Esophagus squamous epithelium (tissue), 5 donors: ENCODE results near the gene MEGF6. TPM values are rescaled to one million over a fixed set of nuclear protein-coding genes. Genes with fewer than 3 reads are reported as not detected.

ENCODE experiments used
- DNase-seq: peaks from one replicate; lab custom pipeline; 2025; lab: John Stamatoyannopoulos, UW
- H3K27ac ChIP-seq, 4 donors: fragments of 200-600 bp; sonication (generic); one replicate each; pipeline ENCODE4 v1.5.1; 2016 to 2019; ENCODE audit warnings: mild to moderate bottlenecking in 1 of 4
- H3K27me3 ChIP-seq, 4 donors: fragments of 200-600 bp; sonication (generic); 1 replicate in 3 of 4; 2 replicates in 1 of 4; pipeline versions ENCODE4 v1.5.1 to v1.6.0; 2017 to 2021; ENCODE audit warnings: antibody characterized with exemption in 1 of 4
- H3K36me3 ChIP-seq, 3 donors: fragments of 200-600 bp; sonication (generic); one replicate each; pipeline ENCODE4 v1.5.1; 2016 to 2019
- H3K4me1 ChIP-seq, 3 donors: fragments of 200-600 bp; sonication (generic); one replicate each; pipeline ENCODE4 v1.5.1; 2017 to 2019
- H3K4me3 ChIP-seq, 4 donors: fragments of 200-600 bp; sonication (generic); 1 replicate in 3 of 4; 2 replicates in 1 of 4; pipeline ENCODE4 v1.5.1; 2016 to 2019; ENCODE audit warnings: mild to moderate bottlenecking in 2 of 4, moderate library complexity in 1 of 4
- H3K9me3 ChIP-seq, 3 donors: fragments of 200-600 bp; sonication (generic); one replicate each; pipeline ENCODE4 v1.5.1; 2016 to 2019
- CTCF ChIP-seq, 6 experiments: fragments of 450-650 bp in 4 of 6; fragments of 200-600 bp in 2 of 6; sonication (generic) in 2 of 6; IDR thresholded peaks; one replicate each; pipeline ENCODE4 v1.5.1; 2016 to 2019; ENCODE audit warnings: antibody characterized with exemption in 6 of 6, mild to moderate bottlenecking in 4 of 6, moderate library complexity in 4 of 6
- POLR2A ChIP-seq, 4 donors: fragments of 450-650 bp; IDR thresholded peaks; one replicate each; pipeline ENCODE4 v1.6.1; 2017; ENCODE audit warnings: antibody characterized with exemption in 4 of 4, mild to moderate bottlenecking in 4 of 4, moderate library complexity in 3 of 4
- WGBS, 2 donors: methylation state at CpG; one replicate each; pipeline ENCODE4 v1.1.5; 2018; 5-methylcytosine and 5-hydroxymethylcytosine counted together
- intact Hi-C: fragments of 100-400 bp; cut with DNase I; formaldehyde crosslinking; loops from one replicate; pipeline ENCODE4 v1.15.0; 2022
- total RNA-seq, 4 donors: library from RNA; depleted of rRNA; stranded (reverse); fragments of >200 nt; gene quantifications; one replicate each; pipeline ENCODE4 v1.1.0, GENCODE V29; 2016
- donor health status: DM: yes; HTN: yes; CAD: no.

MEGF6 gene
- total RNA-seq, 4 donors from 2014 or later = 8.8 to 27.1 (median 16.8) TPM

GRCh38 chr1:3558036-3558726, 53.1 kb downstream of the MEGF6 start:
- WGBS, 2 donors = 87 to 89% methylated on average over 16 to 20 of the region's 20 CpGs
- intact Hi-C loops = no loop called here
- TF ChIP-seq POLR2A (IDR thresholded peaks at IDR 0.05) = no peak
- no peaks in the 10 kb centered on the region for H3K36me3 ChIP-seq
- H3K4me3 ChIP-seq = no peak overlapping the region
- no peak overlapping the region for H3K27ac ChIP-seq
- peaks cover 0 to 14% (median 0%) of the 10 kb centered on the region in 3 donors for H3K9me3 ChIP-seq
- peaks cover 4 to 61% (median 22%) of the 10 kb centered on the region in 3 donors for H3K4me1 ChIP-seq
- H3K27me3 ChIP-seq = peaks cover 0 to 66% (median 0%) of the 10 kb centered on the region in 4 donors
- DNase-seq = no peak

GRCh38 chr1:3557366-3557765, 53.9 kb downstream of the MEGF6 start:
- peaks cover 0 to 14% (median 0%) of the 10 kb centered on the region in 3 donors for H3K9me3 ChIP-seq
- no peak overlapping the region for H3K4me3 ChIP-seq
- WGBS, 2 donors = 45 to 53% methylated on average over 3 to 6 of the region's 18 CpGs
- intact Hi-C loops = no loop called here
- H3K27me3 ChIP-seq = peaks cover 0 to 72% (median 0%) of the 10 kb centered on the region in 4 donors
- no peaks in the 10 kb centered on the region for H3K36me3 ChIP-seq
- H3K4me1 ChIP-seq = peaks cover 4 to 69% (median 24%) of the 10 kb centered on the region in 3 donors
- no peak overlapping the region for H3K27ac ChIP-seq
- DNase-seq = no peak
- TF ChIP-seq CTCF (IDR thresholded peaks at IDR 0.05) (no peak), POLR2A (IDR thresholded peaks at IDR 0.05) (no peak)

- H3K9me3 ChIP-seq = peaks cover 0 to 14% (median 0%) of the 10 kb centered on the region in 3 donors
- H3K36me3 ChIP-seq = no peaks in the 10 kb centered on the region
- peaks cover 4 to 78% (median 24%) of the 10 kb centered on the region in 3 donors for H3K4me1 ChIP-seq
- TF ChIP-seq CTCF (IDR thresholded peaks at IDR 0.05) (no peak), POLR2A (IDR thresholded peaks at IDR 0.05) (no peak)
- intact Hi-C loops = no loop called here
- no peak overlapping the region for H3K4me3 ChIP-seq
- no peak overlapping the region for H3K27ac ChIP-seq
- H3K27me3 ChIP-seq = peaks cover 0 to 77% (median 0%) of the 10 kb centered on the region in 4 donors
- 79 to 85% methylated on average over 6 to 8 of the region's 17 CpGs for WGBS, 2 donors
- no peak for DNase-seq
Measured at GRCh38 chr1:3556336-3556735, 55.0 kb downstream of the MEGF6 start.

GRCh38 chr1:3555131-3555920, 56.0 kb downstream of the MEGF6 start:
- no peak for DNase-seq
- TF ChIP-seq CTCF (IDR thresholded peaks at IDR 0.05) = no peak
- intact Hi-C loops = no loop called here

GRCh38 chr1:3553940-3554223, 57.4 kb downstream of the MEGF6 start:
- TF ChIP-seq POLR2A (IDR thresholded peaks at IDR 0.05) = no peak
- TF ChIP-seq CTCF (IDR thresholded peaks at IDR 0.05) = no peak
- Histone ChIP-seq H3K4me3 (peak overlapping the region in 1 of 4 donors; percentile 23), H3K4me1 (peaks cover 4 to 77% (median 24%) of the 10 kb centered on the region in 3 donors), H3K36me3 (no peaks in the 10 kb centered on the region), H3K27me3 (peaks cover 0 to 94% (median 0%) of the 10 kb centered on the region in 4 donors), H3K27ac (peak overlapping the region in 3 of 4 donors; percentile 43 to 78 (median 58)), H3K9me3 (peaks cover 0 to 12% (median 0%) of the 10 kb centered on the region in 3 donors)
- no CpG with 5 or more reads among the region's 11 CpGs for WGBS, 2 donors
- intact Hi-C loops = no loop called here
- DNase-seq = no peak

More at GRCh38 chr1:3555131-3555920, 56.0 kb downstream of the MEGF6 start:
- Histone ChIP-seq H3K4me1 (peaks cover 4 to 78% (median 24%) of the 10 kb centered on the region in 3 donors), H3K9me3 (peaks cover 0 to 14% (median 0%) of the 10 kb centered on the region in 3 donors), H3K27me3 (peaks cover 0 to 84% (median 0%) of the 10 kb centered on the region in 4 donors), H3K27ac (peak overlapping the region in 2 of 4 donors; percentile 26 to 78), H3K36me3 (no peaks in the 10 kb centered on the region), H3K4me3 (no peak overlapping the region)
- 36 to 47% methylated on average over 3 to 8 of the region's 25 CpGs for WGBS, 2 donors
